Neural progenitor cell (in vitro differentiated cells): ENCODE results near the gene MEGF8.

ENCODE experiments used
- CTCF ChIP-seq: fragments of 200-600 bp; sonication (generic); IDR thresholded peaks from 2 replicates; pipeline ENCODE4 v1.5.1; 2017; ENCODE audit warnings: antibody characterized with exemption, mild to moderate bottlenecking
- EZH2 ChIP-seq: fragments of 200-600 bp; sonication (generic); IDR thresholded peaks from 2 replicates; pipeline ENCODE4 v1.6.1; 2017; ENCODE audit warnings: antibody characterized with exemption, mild to moderate bottlenecking, moderate library complexity

GRCh38 chr19:42367929-42368328 lies 42.5 kb downstream of the MEGF8 start:
- TF ChIP-seq CTCF (no peak), EZH2 (no peak)
